ENCODE data around the gene NDST1.

NDST1 gene

GRCh38 chr5:150550286-150550685 lies 42.4 kb downstream of the NDST1 start:
- H3K27me3 ChIP-seq (ENCODE audit: insufficient read depth, low read length) = no peaks in the 10 kb centered on the region
- H3K4me1 ChIP-seq (ENCODE audit: insufficient read depth, low read length) = no peaks in the 10 kb centered on the region
- WGBS = 90% methylated on average over 8 of the region's 8 CpGs
- no peak overlapping the region for H3K4me3 ChIP-seq (ENCODE audit: low read length)
- H3K9ac ChIP-seq (ENCODE audit: low read depth, low read length) = no peak overlapping the region
- H3K9me3 ChIP-seq (ENCODE audit: insufficient read depth, low read depth, low read length) = no peaks in the 10 kb centered on the region
- peaks cover 82% of the 10 kb centered on the region for H3K36me3 ChIP-seq (ENCODE audit: insufficient read depth, low read length)
- no peak overlapping the region for H3K27ac ChIP-seq (ENCODE audit: low read depth, low read length)

- no peak overlapping the region for H3K27ac ChIP-seq (ENCODE audit: low read depth, low read length)
- no peak overlapping the region for H3K9ac ChIP-seq (ENCODE audit: low read depth, low read length)
- WGBS = 94% methylated on average over 2 of the region's 2 CpGs
- no peaks in the 10 kb centered on the region for H3K4me1 ChIP-seq (ENCODE audit: insufficient read depth, low read length)
- no peaks in the 10 kb centered on the region for H3K9me3 ChIP-seq (ENCODE audit: insufficient read depth, low read depth, low read length)
- H3K36me3 ChIP-seq (ENCODE audit: insufficient read depth, low read length) = peaks cover 82% of the 10 kb centered on the region
- no peaks in the 10 kb centered on the region for H3K27me3 ChIP-seq (ENCODE audit: insufficient read depth, low read length)
- no peak overlapping the region for H3K4me3 ChIP-seq (ENCODE audit: low read length)
These were observed 43.1 kb downstream of the NDST1 start for GRCh38 chr5:150551066-150551465.

GRCh38 chr5:150553402-150553801 lies 45.5 kb downstream of the NDST1 start:
- WGBS = 96% methylated on average over 17 of the region's 17 CpGs
- Histone ChIP-seq H3K27ac (ENCODE audit: low read depth, low read length) (no peak overlapping the region), H3K4me3 (ENCODE audit: low read length) (no peak overlapping the region), H3K9me3 (ENCODE audit: insufficient read depth, low read depth, low read length) (no peaks in the 10 kb centered on the region), H3K27me3 (ENCODE audit: insufficient read depth, low read length) (no peaks in the 10 kb centered on the region), H3K36me3 (ENCODE audit: insufficient read depth, low read length) (peaks cover 66% of the 10 kb centered on the region), H3K9ac (ENCODE audit: low read depth, low read length) (no peak overlapping the region), H3K4me1 (ENCODE audit: insufficient read depth, low read length) (no peaks in the 10 kb centered on the region)

GRCh38 chr5:150553911-150554310 lies 46.0 kb downstream of the NDST1 start:
- H3K27me3 ChIP-seq (ENCODE audit: insufficient read depth, low read length) = no peaks in the 10 kb centered on the region
- no peak overlapping the region for H3K9ac ChIP-seq (ENCODE audit: low read depth, low read length)
- no peak overlapping the region for H3K4me3 ChIP-seq (ENCODE audit: low read length)
- H3K4me1 ChIP-seq (ENCODE audit: insufficient read depth, low read length) = no peaks in the 10 kb centered on the region
- no peaks in the 10 kb centered on the region for H3K9me3 ChIP-seq (ENCODE audit: insufficient read depth, low read depth, low read length)
- 93% methylated on average over 6 of the region's 8 CpGs for WGBS
- peaks cover 61% of the 10 kb centered on the region for H3K36me3 ChIP-seq (ENCODE audit: insufficient read depth, low read length)
- no peak overlapping the region for H3K27ac ChIP-seq (ENCODE audit: low read depth, low read length)

- 94% methylated on average over 8 of the region's 8 CpGs for WGBS
- Histone ChIP-seq H3K9ac (ENCODE audit: low read depth, low read length) (no peak overlapping the region), H3K27me3 (ENCODE audit: insufficient read depth, low read length) (no peaks in the 10 kb centered on the region), H3K4me3 (ENCODE audit: low read length) (no peak overlapping the region), H3K36me3 (ENCODE audit: insufficient read depth, low read length) (peaks cover 53% of the 10 kb centered on the region), H3K27ac (ENCODE audit: low read depth, low read length) (no peak overlapping the region), H3K4me1 (ENCODE audit: insufficient read depth, low read length) (no peaks in the 10 kb centered on the region), H3K9me3 (ENCODE audit: insufficient read depth, low read depth, low read length) (no peaks in the 10 kb centered on the region)
These were observed 46.9 kb downstream of the NDST1 start for GRCh38 chr5:150554857-150555256.

- no peaks in the 10 kb centered on the region for H3K27me3 ChIP-seq (ENCODE audit: insufficient read depth, low read length)
- no peak overlapping the region for H3K4me3 ChIP-seq (ENCODE audit: low read length)
- WGBS = 91% methylated on average over 3 of the region's 3 CpGs
- no peak overlapping the region for H3K27ac ChIP-seq (ENCODE audit: low read depth, low read length)
- no peaks in the 10 kb centered on the region for H3K9me3 ChIP-seq (ENCODE audit: insufficient read depth, low read depth, low read length)
- peaks cover 10% of the 10 kb centered on the region for H3K4me1 ChIP-seq (ENCODE audit: insufficient read depth, low read length)
- peaks cover 40% of the 10 kb centered on the region for H3K36me3 ChIP-seq (ENCODE audit: insufficient read depth, low read length)
- H3K9ac ChIP-seq (ENCODE audit: low read depth, low read length) = no peak overlapping the region
These were observed 48.2 kb downstream of the NDST1 start for GRCh38 chr5:150556106-150556505.

- H3K4me3 ChIP-seq (ENCODE audit: low read length) = no peak overlapping the region
- peaks cover 10% of the 10 kb centered on the region for H3K4me1 ChIP-seq (ENCODE audit: insufficient read depth, low read length)
- WGBS = 90% methylated on average over 7 of the region's 7 CpGs
- H3K9ac ChIP-seq (ENCODE audit: low read depth, low read length) = no peak overlapping the region
- H3K27me3 ChIP-seq (ENCODE audit: insufficient read depth, low read length) = no peaks in the 10 kb centered on the region
- peaks cover 32% of the 10 kb centered on the region for H3K36me3 ChIP-seq (ENCODE audit: insufficient read depth, low read length)
- H3K9me3 ChIP-seq (ENCODE audit: insufficient read depth, low read depth, low read length) = no peaks in the 10 kb centered on the region
- no peak overlapping the region for H3K27ac ChIP-seq (ENCODE audit: low read depth, low read length)
These were observed 49.1 kb downstream of the NDST1 start for GRCh38 chr5:150556859-150557508.

GRCh38 chr5:150557509-150557872 lies 49.6 kb downstream of the NDST1 start:
- no peak overlapping the region for H3K27ac ChIP-seq (ENCODE audit: low read depth, low read length)
- peaks cover 10% of the 10 kb centered on the region for H3K4me1 ChIP-seq (ENCODE audit: insufficient read depth, low read length)
- no peak overlapping the region for H3K9ac ChIP-seq (ENCODE audit: low read depth, low read length)
- no peak overlapping the region for H3K4me3 ChIP-seq (ENCODE audit: low read length)
- WGBS = 62% methylated on average over 6 of the region's 6 CpGs
- peaks cover 30% of the 10 kb centered on the region for H3K36me3 ChIP-seq (ENCODE audit: insufficient read depth, low read length)
- H3K9me3 ChIP-seq (ENCODE audit: insufficient read depth, low read depth, low read length) = no peaks in the 10 kb centered on the region
- no peaks in the 10 kb centered on the region for H3K27me3 ChIP-seq (ENCODE audit: insufficient read depth, low read length)

GRCh38 chr5:150558088-150558621 lies 50.2 kb downstream of the NDST1 start:
- no peaks in the 10 kb centered on the region for H3K9me3 ChIP-seq (ENCODE audit: insufficient read depth, low read depth, low read length)
- no peak overlapping the region for H3K9ac ChIP-seq (ENCODE audit: low read depth, low read length)
- H3K27ac ChIP-seq (ENCODE audit: low read depth, low read length) = no peak overlapping the region
- H3K4me3 ChIP-seq (ENCODE audit: low read length) = no peak overlapping the region
- peaks cover 10% of the 10 kb centered on the region for H3K4me1 ChIP-seq (ENCODE audit: insufficient read depth, low read length)
- H3K27me3 ChIP-seq (ENCODE audit: insufficient read depth, low read length) = no peaks in the 10 kb centered on the region
- 95% methylated on average over 8 of the region's 12 CpGs for WGBS
- peaks cover 27% of the 10 kb centered on the region for H3K36me3 ChIP-seq (ENCODE audit: insufficient read depth, low read length)

GRCh38 chr5:150559088-150559487 lies 51.2 kb downstream of the NDST1 start:
- peaks cover 19% of the 10 kb centered on the region for H3K36me3 ChIP-seq (ENCODE audit: insufficient read depth, low read length)
- H3K27me3 ChIP-seq (ENCODE audit: insufficient read depth, low read length) = no peaks in the 10 kb centered on the region
- no peak overlapping the region for H3K27ac ChIP-seq (ENCODE audit: low read depth, low read length)
- no peak overlapping the region for H3K4me3 ChIP-seq (ENCODE audit: low read length)
- WGBS = 91% methylated on average over 2 of the region's 2 CpGs
- peaks cover 10% of the 10 kb centered on the region for H3K4me1 ChIP-seq (ENCODE audit: insufficient read depth, low read length)
- no peaks in the 10 kb centered on the region for H3K9me3 ChIP-seq (ENCODE audit: insufficient read depth, low read depth, low read length)
- H3K9ac ChIP-seq (ENCODE audit: low read depth, low read length) = no peak overlapping the region

- H3K27me3 ChIP-seq (ENCODE audit: insufficient read depth, low read length) = no peaks in the 10 kb centered on the region
- no peaks in the 10 kb centered on the region for H3K9me3 ChIP-seq (ENCODE audit: insufficient read depth, low read depth, low read length)
- no peak overlapping the region for H3K27ac ChIP-seq (ENCODE audit: low read depth, low read length)
- no peak overlapping the region for H3K4me3 ChIP-seq (ENCODE audit: low read length)
- peaks cover 14% of the 10 kb centered on the region for H3K36me3 ChIP-seq (ENCODE audit: insufficient read depth, low read length)
- H3K4me1 ChIP-seq (ENCODE audit: insufficient read depth, low read length) = peaks cover 10% of the 10 kb centered on the region
- WGBS = 82% methylated on average over 4 of the region's 4 CpGs
- no peak overlapping the region for H3K9ac ChIP-seq (ENCODE audit: low read depth, low read length)
These were observed 51.8 kb downstream of the NDST1 start for GRCh38 chr5:150559701-150560100.
